ENCODE data around the gene GAS7. TPM values are rescaled to one million over a fixed set of nuclear protein-coding genes. Genes with fewer than 3 reads are reported as not detected.

Gene GAS7
- total and polyA plus RNA-seq, 2 experiments from 2014 or later: 1.9 to 10.7 TPM

- TF ChIP-seq ETS1 (IDR thresholded peaks at IDR 0.05): no peak
- no peak for TF ChIP-seq EZH2 (IDR thresholded peaks at IDR 0.05; ENCODE audit: low read depth, unreplicated experiment)
- no peak for TF ChIP-seq CTCF (conservative IDR thresholded peaks at IDR 0.05; ENCODE audit: low read depth in 2 of 2)
- TF ChIP-seq NANOG (IDR thresholded peaks at IDR 0.05; ENCODE audit: borderline replicate concordance): no peak
- no peak for TF ChIP-seq POLR2AphosphoS5 (IDR thresholded peaks at IDR 0.05; ENCODE audit: low read depth)
- no peak for TF ChIP-seq ZNF114 (CRISPR knock-in tag; IDR thresholded peaks at IDR 0.05)
- TF ChIP-seq CREB1 (CRISPR knock-in tag; IDR thresholded peaks at IDR 0.05; ENCODE audit: low read depth): no peak
- TF ChIP-seq JUNB (IDR thresholded peaks at IDR 0.05; ENCODE audit: unreplicated experiment): no peak
- TF ChIP-seq EZH2phosphoT487 (IDR thresholded peaks at IDR 0.05; ENCODE audit: unreplicated experiment): no peak
- TF ChIP-seq STAT1 (IDR thresholded peaks at IDR 0.05; ENCODE audit: unreplicated experiment): no peak
- no peak for TF ChIP-seq ZNF331 (CRISPR knock-in tag; IDR thresholded peaks at IDR 0.05; ENCODE audit: low read depth)
Observed at GRCh38 chr17:10120109-10120485, 78.3 kb downstream of the GAS7 start (continued).

- ATAC-seq: peak; percentile 30
- no peak for TF ChIP-seq ZNF331 (CRISPR knock-in tag; IDR thresholded peaks at IDR 0.05; ENCODE audit: low read depth)
- no peak for TF ChIP-seq NANOG (IDR thresholded peaks at IDR 0.05; ENCODE audit: borderline replicate concordance)
- TF ChIP-seq EZH2 (IDR thresholded peaks at IDR 0.05; ENCODE audit: low read depth, unreplicated experiment): no peak
- TF ChIP-seq ZNF462 (CRISPR knock-in tag; IDR thresholded peaks at IDR 0.05): 0 out of 2 replicates have a peak, but pooled peaks have one; percentile 11
- peaks cover 27% of the 10 kb centered on the region for H3K4me1 ChIP-seq (ENCODE audit: insufficient read depth)
- H4K20me1 ChIP-seq (replicated peaks; ENCODE audit: insufficient read depth): no peaks in the 10 kb centered on the region
- H3K9me2 ChIP-seq (ENCODE audit: insufficient read depth): 0 out of 2 replicates have a peak, but pooled peaks cover 4% of the 10 kb centered on the region
- no peak overlapping the region for H2AFZ ChIP-seq
- no peaks in the 10 kb centered on the region for H3K36me3 ChIP-seq (ENCODE audit: insufficient read depth)
- no peak overlapping the region for H3K27ac ChIP-seq (ENCODE audit: low read depth)
- H3K27me3 ChIP-seq (ENCODE audit: insufficient read depth): no peaks in the 10 kb centered on the region
- H3F3A ChIP-seq (replicated peaks; ENCODE audit: low read depth): no peaks in the 10 kb centered on the region
- Mint-ChIP-seq H3K9me3 (no peaks in the 10 kb centered on the region), H3K27ac (no peak overlapping the region), H3K4me3 (no peak overlapping the region), H3K27me3 (ENCODE audit: insufficient read depth, low read depth, poor library complexity) (peaks cover 17% of the 10 kb centered on the region), H3K36me3 (ENCODE audit: low read depth) (no peaks in the 10 kb centered on the region), H3K4me1 (peaks cover 49% of the 10 kb centered on the region)
- H3K4me3 ChIP-seq: no peak overlapping the region
- DNase-seq (ENCODE audit: low spot score): peak; percentile 45
- H3K79me2 ChIP-seq (replicated peaks; ENCODE audit: insufficient read depth): no peaks in the 10 kb centered on the region
- no peak overlapping the region; the same call in 1 of the 2 replicates for H3K4me2 ChIP-seq
Observed at GRCh38 chr17:10119203-10120108, 79.0 kb downstream of the GAS7 start.
